NCI-H2081 (cell line): ENCODE data around the gene SAMD8.
A peak's percentile ranks its signal among the peaks of the same experiment; 100 is the strongest.

ENCODE experiments used
- DNase-seq, 2 experiments: peaks; one replicate each; lab custom pipeline; 2025; lab: John Stamatoyannopoulos, UW

The SAMD8 gene

GRCh38 chr10:75111365-75111906, at the start of gene SAMD8:
Gene SAMD8 (plus strand): TSS chr10:75111656. CDS start chr10:75150529, 38,873 bp downstream.
- peak; percentile 86 to 90 for DNase-seq

- no peak for DNase-seq
These were observed 49.5 kb upstream of the SAMD8 start for GRCh38 chr10:75061709-75062505.

GRCh38 chr10:75062506-75063299, 48.8 kb upstream of the SAMD8 start:
- no peak for DNase-seq

GRCh38 chr10:75063461-75064230, 47.8 kb upstream of the SAMD8 start:
- no peak for DNase-seq

GRCh38 chr10:75065076-75065475, 46.4 kb upstream of the SAMD8 start:
- DNase-seq = no peak

GRCh38 chr10:75066271-75066670, 45.2 kb upstream of the SAMD8 start:
- DNase-seq = no peak

GRCh38 chr10:75067272-75067671, 44.2 kb upstream of the SAMD8 start:
- DNase-seq = no peak

- no peak for DNase-seq
These were observed 42.9 kb upstream of the SAMD8 start for GRCh38 chr10:75068523-75068922.

- DNase-seq = no peak
These were observed 41.0 kb upstream of the SAMD8 start for GRCh38 chr10:75070476-75070875.

GRCh38 chr10:75070961-75071428, 40.5 kb upstream of the SAMD8 start:
- DNase-seq = peak in 1 of 2 experiments; percentile 19

- DNase-seq = no peak
These were observed 39.7 kb upstream of the SAMD8 start for GRCh38 chr10:75071756-75072155.

- DNase-seq = no peak
These were observed 38.7 kb upstream of the SAMD8 start for GRCh38 chr10:75072727-75073126.

- no peak for DNase-seq
These were observed 38.0 kb upstream of the SAMD8 start for GRCh38 chr10:75073442-75073841.

- DNase-seq = no peak
These were observed 36.6 kb upstream of the SAMD8 start for GRCh38 chr10:75074711-75075445.

- no peak for DNase-seq
These were observed 35.1 kb upstream of the SAMD8 start for GRCh38 chr10:75076348-75076747.

- DNase-seq = no peak
These were observed 31.9 kb upstream of the SAMD8 start for GRCh38 chr10:75079436-75080083.

- no peak for DNase-seq
These were observed 30.9 kb upstream of the SAMD8 start for GRCh38 chr10:75080554-75080953.

GRCh38 chr10:75081379-75081778, 30.1 kb upstream of the SAMD8 start:
- no peak for DNase-seq

GRCh38 chr10:75083972-75084833, 27.3 kb upstream of the SAMD8 start:
- DNase-seq = no peak
